HCT116 (cell line): ENCODE results near the gene FAM20C.

Source experiments
- EZH2 ChIP-seq: fragments of 200-600 bp; sonication (generic); IDR thresholded peaks from 2 replicates; pipeline ENCODE4 v1.6.1; 2017; ENCODE audit warnings: antibody characterized with exemption, mixed run types
- POLR2A ChIP-seq: IDR thresholded peaks from 2 replicates; pipeline ENCODE4 v1.7.0; 2011; ENCODE audit warnings: borderline replicate concordance; ENCODE audit not compliant: insufficient read depth, insufficient read length; ENCODE audit errors: extremely low read depth
- POLR2AphosphoS5 ChIP-seq: IDR thresholded peaks from 2 replicates; pipeline ENCODE4 v1.6.1; 2011; ENCODE audit warnings: mild to moderate bottlenecking, low read depth, low read length, moderate library complexity
- REST ChIP-seq: IDR thresholded peaks from 2 replicates; pipeline ENCODE4 v1.6.1; 2012; ENCODE audit warnings: low read depth
- ZNF274 ChIP-seq: fragments of 200-500 bp; sonication (Bioruptor generic); IDR thresholded peaks from 2 replicates; pipeline ENCODE4 v1.6.1; 2014; ENCODE audit warnings: mild to moderate bottlenecking, low read depth, low read length, inconsistent platforms
- TF ChIP-seq, protein P1 (sequence below): IDR thresholded peaks from 2 replicates; pipeline ENCODE4 v1.6.1; 2011; ENCODE audit warnings: mild to moderate bottlenecking, low read length, moderate library complexity; ENCODE audit not compliant: insufficient replicate concordance; ENCODE audit errors: extremely low read depth
- TF ChIP-seq, protein P2 (sequence below), 3 experiments: fragments of 200-600 bp in 1 of 3; sonication (generic) in 1 of 3; IDR thresholded peaks in 2 of 3; conservative IDR thresholded peaks in 1 of 3; 2 replicates each; pipeline ENCODE4 v1.5.1; 2012 to 2017; ENCODE audit warnings: low read depth in 2 of 3, low read length in 2 of 3, antibody characterized with exemption in 1 of 3, borderline replicate concordance in 1 of 3, control low read depth in 1 of 3, mild to moderate bottlenecking in 1 of 3, mixed read lengths in 1 of 3, mixed run types in 1 of 3, moderate library complexity in 1 of 3; ENCODE audit not compliant: insufficient read depth in 1 of 3

DNA sequence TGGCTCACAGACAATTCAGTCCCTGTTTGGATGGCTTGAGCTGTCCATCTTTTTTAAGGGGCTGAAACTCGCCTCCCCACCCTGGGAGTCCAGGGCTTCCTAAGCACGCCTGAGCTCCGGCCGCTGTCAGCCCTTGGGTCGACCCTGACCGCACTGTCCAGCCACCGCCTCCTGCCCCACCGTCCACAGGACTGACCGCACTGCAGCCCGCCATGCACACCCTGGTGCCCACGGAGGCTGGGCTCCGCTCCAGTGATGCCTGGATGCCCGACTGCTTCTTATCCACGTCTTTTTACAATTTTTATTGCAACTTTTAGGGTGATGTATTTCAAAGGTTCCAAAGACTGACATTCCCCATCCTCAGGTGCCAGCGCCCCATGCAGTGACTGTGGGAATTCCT, 58.2 kb downstream of the FAM20C start:
- TF ChIP-seq, protein P1, sequence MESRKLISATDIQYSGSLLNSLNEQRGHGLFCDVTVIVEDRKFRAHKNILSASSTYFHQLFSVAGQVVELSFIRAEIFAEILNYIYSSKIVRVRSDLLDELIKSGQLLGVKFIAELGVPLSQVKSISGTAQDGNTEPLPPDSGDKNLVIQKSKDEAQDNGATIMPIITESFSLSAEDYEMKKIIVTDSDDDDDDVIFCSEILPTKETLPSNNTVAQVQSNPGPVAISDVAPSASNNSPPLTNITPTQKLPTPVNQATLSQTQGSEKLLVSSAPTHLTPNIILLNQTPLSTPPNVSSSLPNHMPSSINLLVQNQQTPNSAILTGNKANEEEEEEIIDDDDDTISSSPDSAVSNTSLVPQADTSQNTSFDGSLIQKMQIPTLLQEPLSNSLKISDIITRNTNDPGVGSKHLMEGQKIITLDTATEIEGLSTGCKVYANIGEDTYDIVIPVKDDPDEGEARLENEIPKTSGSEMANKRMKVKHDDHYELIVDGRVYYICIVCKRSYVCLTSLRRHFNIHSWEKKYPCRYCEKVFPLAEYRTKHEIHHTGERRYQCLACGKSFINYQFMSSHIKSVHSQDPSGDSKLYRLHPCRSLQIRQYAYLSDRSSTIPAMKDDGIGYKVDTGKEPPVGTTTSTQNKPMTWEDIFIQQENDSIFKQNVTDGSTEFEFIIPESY = no peak
- TF ChIP-seq, protein P2, sequence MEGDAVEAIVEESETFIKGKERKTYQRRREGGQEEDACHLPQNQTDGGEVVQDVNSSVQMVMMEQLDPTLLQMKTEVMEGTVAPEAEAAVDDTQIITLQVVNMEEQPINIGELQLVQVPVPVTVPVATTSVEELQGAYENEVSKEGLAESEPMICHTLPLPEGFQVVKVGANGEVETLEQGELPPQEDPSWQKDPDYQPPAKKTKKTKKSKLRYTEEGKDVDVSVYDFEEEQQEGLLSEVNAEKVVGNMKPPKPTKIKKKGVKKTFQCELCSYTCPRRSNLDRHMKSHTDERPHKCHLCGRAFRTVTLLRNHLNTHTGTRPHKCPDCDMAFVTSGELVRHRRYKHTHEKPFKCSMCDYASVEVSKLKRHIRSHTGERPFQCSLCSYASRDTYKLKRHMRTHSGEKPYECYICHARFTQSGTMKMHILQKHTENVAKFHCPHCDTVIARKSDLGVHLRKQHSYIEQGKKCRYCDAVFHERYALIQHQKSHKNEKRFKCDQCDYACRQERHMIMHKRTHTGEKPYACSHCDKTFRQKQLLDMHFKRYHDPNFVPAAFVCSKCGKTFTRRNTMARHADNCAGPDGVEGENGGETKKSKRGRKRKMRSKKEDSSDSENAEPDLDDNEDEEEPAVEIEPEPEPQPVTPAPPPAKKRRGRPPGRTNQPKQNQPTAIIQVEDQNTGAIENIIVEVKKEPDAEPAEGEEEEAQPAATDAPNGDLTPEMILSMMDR (IDR thresholded peaks at IDR 0.05 in 2 of 3, conservative IDR thresholded peaks at IDR 0.05 in 1 of 3; ENCODE audit: borderline replicate concordance in 1 of 3, insufficient read depth in 1 of 3, low read depth in 2 of 3, low read length in 2 of 3) = no peak
- TF ChIP-seq POLR2AphosphoS5 = no peak
- TF ChIP-seq EZH2 = no peak
- TF ChIP-seq REST = no peak
- no peak for TF ChIP-seq POLR2A
- no peak for TF ChIP-seq ZNF274
